Liver (tissue), 9 donors: Measurements from ENCODE around the gene TBL1XR1. TPM values are rescaled to one million over a fixed set of nuclear protein-coding genes. Genes with fewer than 3 reads are reported as not detected.

Source experiments
- DNase-seq: peaks from one replicate; pipeline ENCODE4 v3.0.0-alpha.2; 2017; ENCODE audit warnings: low spot score
- H3K27ac ChIP-seq, 2 donors: one replicate each; pipeline ENCODE4 v1.7.0; 2013; ENCODE audit warnings: inconsistent platforms in 2 of 2, low read length in 2 of 2, control low read depth in 1 of 2, low read depth in 1 of 2, mild to moderate bottlenecking in 1 of 2
- H3K27me3 ChIP-seq, 4 donors: one replicate each; pipeline versions ENCODE4 v1.6.1 to v1.7.0; 2013; ENCODE audit warnings: low read length in 3 of 4, inconsistent platforms in 1 of 4, mild to moderate bottlenecking in 1 of 4, moderate library complexity in 1 of 4; ENCODE audit not compliant: control insufficient read depth in 4 of 4, insufficient read depth in 4 of 4
- H3K36me3 ChIP-seq, 4 donors: one replicate each; pipeline versions ENCODE4 v1.6.1 to v1.7.0; 2013; ENCODE audit warnings: low read length in 3 of 4, mild to moderate bottlenecking in 3 of 4, low read depth in 1 of 4, moderate library complexity in 1 of 4; ENCODE audit not compliant: control insufficient read depth in 4 of 4, insufficient read depth in 3 of 4
- H3K4me1 ChIP-seq, 4 donors: one replicate each; pipeline versions ENCODE4 v1.6.1 to v1.7.0; 2013; ENCODE audit warnings: low read length in 3 of 4, mild to moderate bottlenecking in 3 of 4, moderate library complexity in 1 of 4; ENCODE audit not compliant: control insufficient read depth in 4 of 4, insufficient read depth in 4 of 4
- H3K4me3 ChIP-seq, 3 donors: one replicate each; pipeline versions ENCODE4 v1.6.1 to v1.7.0; 2013; ENCODE audit warnings: low read length in 3 of 3, control low read depth in 1 of 3, low read depth in 1 of 3, mild to moderate bottlenecking in 1 of 3
- H3K9ac ChIP-seq, 2 donors: one replicate each; pipeline ENCODE4 v1.7.0; 2013; ENCODE audit warnings: low read length in 2 of 2, mild to moderate bottlenecking in 2 of 2, moderate library complexity in 2 of 2, control low read depth in 1 of 2, low read depth in 1 of 2
- H3K9me3 ChIP-seq, 4 donors: one replicate each; pipeline versions ENCODE4 v1.6.1 to v1.7.0; 2013; ENCODE audit warnings: low read length in 3 of 4; ENCODE audit not compliant: control insufficient read depth in 4 of 4
- EGR1 ChIP-seq, 2 donors: IDR thresholded peaks; 2 replicates each; pipeline ENCODE4 v1.6.1; 2016 to 2018; ENCODE audit warnings: antibody characterized with exemption in 2 of 2, low read depth in 2 of 2
- FOXA1 ChIP-seq: IDR thresholded peaks from 2 replicates; pipeline ENCODE4 v1.6.1; 2016; ENCODE audit warnings: antibody characterized with exemption
- FOXA2 ChIP-seq: IDR thresholded peaks from 2 replicates; pipeline ENCODE4 v1.6.1; 2016; ENCODE audit warnings: antibody characterized with exemption
- GABPA ChIP-seq, 2 donors: IDR thresholded peaks in 1 of 2; conservative IDR thresholded peaks in 1 of 2; 2 replicates each; pipeline ENCODE4 v1.6.1; 2016; ENCODE audit warnings: antibody characterized with exemption in 2 of 2, mild to moderate bottlenecking in 1 of 2, moderate library complexity in 1 of 2
- HNF4A ChIP-seq, 2 donors: conservative IDR thresholded peaks; 2 replicates each; pipeline ENCODE4 v1.6.1; 2016; ENCODE audit warnings: antibody characterized with exemption in 2 of 2, mild to moderate bottlenecking in 2 of 2
- HNF4G ChIP-seq: IDR thresholded peaks from 2 replicates; pipeline ENCODE4 v1.6.1; 2016; ENCODE audit warnings: antibody characterized with exemption
- JUND ChIP-seq, 2 donors: IDR thresholded peaks; 2 replicates each; pipeline ENCODE4 v1.6.1; 2016; ENCODE audit warnings: antibody characterized with exemption in 2 of 2
- NR2F2 ChIP-seq: IDR thresholded peaks from 2 replicates; pipeline ENCODE4 v1.6.1; 2016; ENCODE audit warnings: antibody characterized with exemption
- RAD21 ChIP-seq, 2 donors: IDR thresholded peaks; 2 replicates each; pipeline ENCODE4 v1.6.1; 2016; ENCODE audit warnings: antibody characterized with exemption in 2 of 2, mild to moderate bottlenecking in 2 of 2
- RXRA ChIP-seq, 2 donors: IDR thresholded peaks; 2 replicates each; pipeline ENCODE4 v1.6.1; 2017 to 2018; ENCODE audit warnings: antibody characterized with exemption in 2 of 2, mild to moderate bottlenecking in 1 of 2
- SP1 ChIP-seq: IDR thresholded peaks from 2 replicates; pipeline ENCODE4 v1.6.1; 2018; ENCODE audit warnings: antibody characterized with exemption, mild to moderate bottlenecking
- TAF1 ChIP-seq: conservative IDR thresholded peaks from 2 replicates; pipeline ENCODE4 v1.6.1; 2016; ENCODE audit warnings: antibody characterized with exemption, mild to moderate bottlenecking
- YY1 ChIP-seq: IDR thresholded peaks from 2 replicates; pipeline ENCODE4 v1.6.1; 2016; ENCODE audit warnings: antibody characterized with exemption, mild to moderate bottlenecking
- WGBS: extraction: QIAGEN DNeasy Blood & Tissue Kit; methylation state at CpG from one replicate; pipeline ENCODE4 v1.1.7; 2013; 5-methylcytosine and 5-hydroxymethylcytosine counted together
- polyA plus RNA-seq, 2 donors: library from polyadenylated mRNA; stranded (reverse) in 1 of 2; unstranded in 1 of 2; fragments of 200-250 nt in 1 of 2; fragments of >200 nt in 1 of 2; fragmentation: Nextera tagmentation in 1 of 2; extraction: Ambion mirVana in 1 of 2; gene quantifications; one replicate each; pipeline versions ENCODE4 v1.2.1 to v1.2.3, GENCODE V29; 2013 to 2015
- total RNA-seq, 2 donors: library from RNA; depleted of rRNA; stranded (reverse); fragments of >200 nt; gene quantifications; one replicate each; pipeline ENCODE4 v1.2.3, GENCODE V29; 2014
- TF ChIP-seq, protein P1 (sequence below): IDR thresholded peaks from 2 replicates; pipeline ENCODE4 v1.6.1; 2016; ENCODE audit warnings: antibody characterized with exemption, mild to moderate bottlenecking
- TF ChIP-seq, protein P2 (sequence below): IDR thresholded peaks from 2 replicates; pipeline ENCODE4 v1.6.1; 2016; ENCODE audit warnings: antibody characterized with exemption
- TF ChIP-seq, protein P3 (sequence below): IDR thresholded peaks from 2 replicates; pipeline ENCODE4 v1.6.1; 2016; ENCODE audit warnings: antibody characterized with exemption
- TF ChIP-seq, protein P4 (sequence below): IDR thresholded peaks from 2 replicates; pipeline ENCODE4 v1.6.1; 2016; ENCODE audit warnings: antibody characterized with exemption
- TF ChIP-seq, protein P5 (sequence below): fragments of 150-350 bp; IDR thresholded peaks from 2 replicates; pipeline ENCODE4 v1.5.1; 2017; ENCODE audit warnings: improper control_type of control experiment, low read depth, low read length; ENCODE audit not compliant: missing input control
- donor health status: healthy.
- donor health status: healthy.
- donor health status: healthy.
- donor health status: healthy.
- donor health status: healthy.

TBL1XR1 gene
- total and polyA plus RNA-seq, 4 donors = 10.3 to 65.9 (median 33.2) TPM

DNA sequence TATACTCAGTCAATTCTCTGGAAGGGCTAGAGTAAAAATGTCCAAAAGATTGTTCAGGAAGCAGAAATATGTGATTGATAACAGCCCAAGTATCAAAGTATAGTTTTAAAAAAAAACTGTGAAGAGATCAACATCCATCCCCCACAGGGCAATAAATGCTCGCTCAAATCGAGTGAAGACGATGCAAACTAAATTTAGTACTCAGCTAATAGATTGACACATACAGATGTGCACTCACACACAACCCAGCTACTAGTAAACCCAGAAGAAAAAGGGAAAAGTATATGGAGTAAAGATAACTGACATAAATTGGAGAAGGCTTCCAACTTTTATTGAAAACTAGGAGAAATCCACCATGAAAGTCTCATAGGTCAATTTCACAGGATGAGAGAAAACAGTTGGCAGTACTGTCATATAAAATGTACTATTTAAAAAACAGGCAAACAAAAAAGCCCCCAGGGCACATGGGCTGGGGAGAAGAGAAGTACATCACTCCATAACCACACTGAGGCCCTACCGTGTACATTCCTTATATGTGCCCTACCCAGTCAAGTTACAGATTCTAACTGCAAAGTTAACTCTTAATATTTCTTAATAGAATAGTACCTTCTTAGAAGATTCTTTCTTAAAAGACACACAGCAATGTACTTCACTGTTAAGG is 125.7 kb downstream of the TBL1XR1 start:
- H3K27ac ChIP-seq = no peak overlapping the region
- H3K36me3 ChIP-seq = no peaks in the 10 kb centered on the region
- TF ChIP-seq FOXA2 = no peak
- TF ChIP-seq YY1 = no peak
- TF ChIP-seq, protein P1, sequence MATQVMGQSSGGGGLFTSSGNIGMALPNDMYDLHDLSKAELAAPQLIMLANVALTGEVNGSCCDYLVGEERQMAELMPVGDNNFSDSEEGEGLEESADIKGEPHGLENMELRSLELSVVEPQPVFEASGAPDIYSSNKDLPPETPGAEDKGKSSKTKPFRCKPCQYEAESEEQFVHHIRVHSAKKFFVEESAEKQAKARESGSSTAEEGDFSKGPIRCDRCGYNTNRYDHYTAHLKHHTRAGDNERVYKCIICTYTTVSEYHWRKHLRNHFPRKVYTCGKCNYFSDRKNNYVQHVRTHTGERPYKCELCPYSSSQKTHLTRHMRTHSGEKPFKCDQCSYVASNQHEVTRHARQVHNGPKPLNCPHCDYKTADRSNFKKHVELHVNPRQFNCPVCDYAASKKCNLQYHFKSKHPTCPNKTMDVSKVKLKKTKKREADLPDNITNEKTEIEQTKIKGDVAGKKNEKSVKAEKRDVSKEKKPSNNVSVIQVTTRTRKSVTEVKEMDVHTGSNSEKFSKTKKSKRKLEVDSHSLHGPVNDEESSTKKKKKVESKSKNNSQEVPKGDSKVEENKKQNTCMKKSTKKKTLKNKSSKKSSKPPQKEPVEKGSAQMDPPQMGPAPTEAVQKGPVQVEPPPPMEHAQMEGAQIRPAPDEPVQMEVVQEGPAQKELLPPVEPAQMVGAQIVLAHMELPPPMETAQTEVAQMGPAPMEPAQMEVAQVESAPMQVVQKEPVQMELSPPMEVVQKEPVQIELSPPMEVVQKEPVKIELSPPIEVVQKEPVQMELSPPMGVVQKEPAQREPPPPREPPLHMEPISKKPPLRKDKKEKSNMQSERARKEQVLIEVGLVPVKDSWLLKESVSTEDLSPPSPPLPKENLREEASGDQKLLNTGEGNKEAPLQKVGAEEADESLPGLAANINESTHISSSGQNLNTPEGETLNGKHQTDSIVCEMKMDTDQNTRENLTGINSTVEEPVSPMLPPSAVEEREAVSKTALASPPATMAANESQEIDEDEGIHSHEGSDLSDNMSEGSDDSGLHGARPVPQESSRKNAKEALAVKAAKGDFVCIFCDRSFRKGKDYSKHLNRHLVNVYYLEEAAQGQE = no peak
- no peak for TF ChIP-seq EGR1 (IDR thresholded peaks at IDR 0.05; ENCODE audit: low read depth in 2 of 2)
- no peak for TF ChIP-seq HNF4A (conservative IDR thresholded peaks at IDR 0.05)
- TF ChIP-seq, protein P2, sequence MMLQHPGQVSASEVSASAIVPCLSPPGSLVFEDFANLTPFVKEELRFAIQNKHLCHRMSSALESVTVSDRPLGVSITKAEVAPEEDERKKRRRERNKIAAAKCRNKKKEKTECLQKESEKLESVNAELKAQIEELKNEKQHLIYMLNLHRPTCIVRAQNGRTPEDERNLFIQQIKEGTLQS = no peak
- no peak for TF ChIP-seq HNF4G
- no peak for TF ChIP-seq NR2F2
- no peak for TF ChIP-seq RAD21 (IDR thresholded peaks at IDR 0.05)
- TF ChIP-seq, protein P3, sequence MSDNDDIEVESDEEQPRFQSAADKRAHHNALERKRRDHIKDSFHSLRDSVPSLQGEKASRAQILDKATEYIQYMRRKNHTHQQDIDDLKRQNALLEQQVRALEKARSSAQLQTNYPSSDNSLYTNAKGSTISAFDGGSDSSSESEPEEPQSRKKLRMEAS = no peak
- TF ChIP-seq RXRA (IDR thresholded peaks at IDR 0.05) = no peak
- no peak for TF ChIP-seq TAF1
- TF ChIP-seq, protein P4, sequence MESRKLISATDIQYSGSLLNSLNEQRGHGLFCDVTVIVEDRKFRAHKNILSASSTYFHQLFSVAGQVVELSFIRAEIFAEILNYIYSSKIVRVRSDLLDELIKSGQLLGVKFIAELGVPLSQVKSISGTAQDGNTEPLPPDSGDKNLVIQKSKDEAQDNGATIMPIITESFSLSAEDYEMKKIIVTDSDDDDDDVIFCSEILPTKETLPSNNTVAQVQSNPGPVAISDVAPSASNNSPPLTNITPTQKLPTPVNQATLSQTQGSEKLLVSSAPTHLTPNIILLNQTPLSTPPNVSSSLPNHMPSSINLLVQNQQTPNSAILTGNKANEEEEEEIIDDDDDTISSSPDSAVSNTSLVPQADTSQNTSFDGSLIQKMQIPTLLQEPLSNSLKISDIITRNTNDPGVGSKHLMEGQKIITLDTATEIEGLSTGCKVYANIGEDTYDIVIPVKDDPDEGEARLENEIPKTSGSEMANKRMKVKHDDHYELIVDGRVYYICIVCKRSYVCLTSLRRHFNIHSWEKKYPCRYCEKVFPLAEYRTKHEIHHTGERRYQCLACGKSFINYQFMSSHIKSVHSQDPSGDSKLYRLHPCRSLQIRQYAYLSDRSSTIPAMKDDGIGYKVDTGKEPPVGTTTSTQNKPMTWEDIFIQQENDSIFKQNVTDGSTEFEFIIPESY = no peak
- TF ChIP-seq, protein P5, sequence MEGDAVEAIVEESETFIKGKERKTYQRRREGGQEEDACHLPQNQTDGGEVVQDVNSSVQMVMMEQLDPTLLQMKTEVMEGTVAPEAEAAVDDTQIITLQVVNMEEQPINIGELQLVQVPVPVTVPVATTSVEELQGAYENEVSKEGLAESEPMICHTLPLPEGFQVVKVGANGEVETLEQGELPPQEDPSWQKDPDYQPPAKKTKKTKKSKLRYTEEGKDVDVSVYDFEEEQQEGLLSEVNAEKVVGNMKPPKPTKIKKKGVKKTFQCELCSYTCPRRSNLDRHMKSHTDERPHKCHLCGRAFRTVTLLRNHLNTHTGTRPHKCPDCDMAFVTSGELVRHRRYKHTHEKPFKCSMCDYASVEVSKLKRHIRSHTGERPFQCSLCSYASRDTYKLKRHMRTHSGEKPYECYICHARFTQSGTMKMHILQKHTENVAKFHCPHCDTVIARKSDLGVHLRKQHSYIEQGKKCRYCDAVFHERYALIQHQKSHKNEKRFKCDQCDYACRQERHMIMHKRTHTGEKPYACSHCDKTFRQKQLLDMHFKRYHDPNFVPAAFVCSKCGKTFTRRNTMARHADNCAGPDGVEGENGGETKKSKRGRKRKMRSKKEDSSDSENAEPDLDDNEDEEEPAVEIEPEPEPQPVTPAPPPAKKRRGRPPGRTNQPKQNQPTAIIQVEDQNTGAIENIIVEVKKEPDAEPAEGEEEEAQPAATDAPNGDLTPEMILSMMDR = no peak
- no peak for TF ChIP-seq SP1
- TF ChIP-seq FOXA1 = no peak
- no peak for TF ChIP-seq GABPA (IDR thresholded peaks at IDR 0.05 in 1 of 2, conservative IDR thresholded peaks at IDR 0.05 in 1 of 2)
- no peak for TF ChIP-seq JUND (IDR thresholded peaks at IDR 0.05)
- no peak overlapping the region for H3K4me3 ChIP-seq
- no peak for DNase-seq
- H3K27me3 ChIP-seq = no peaks in the 10 kb centered on the region
- no peak overlapping the region for H3K9ac ChIP-seq
- H3K4me1 ChIP-seq = peaks cover 0 to 3% (median 1%) of the 10 kb centered on the region in 4 donors
- H3K9me3 ChIP-seq = no peaks in the 10 kb centered on the region
- 88% methylated on average over 4 of the region's 4 CpGs for WGBS
